Measurements from ENCODE around the gene MRPS18C.

- TF ChIP-seq MAX (IDR thresholded peaks at IDR 0.05): no peak
- no peak for TF ChIP-seq EP300 (IDR thresholded peaks at IDR 0.05)
- TF ChIP-seq CTCF (IDR thresholded peaks at IDR 0.05): no peak
- TF ChIP-seq MYC (IDR thresholded peaks at IDR 0.05; ENCODE audit: borderline replicate concordance, low read length): no peak
- TF ChIP-seq POLR2AphosphoS2 (conservative IDR thresholded peaks at IDR 0.05; ENCODE audit: low read length): no peak
- TF ChIP-seq, protein P1, sequence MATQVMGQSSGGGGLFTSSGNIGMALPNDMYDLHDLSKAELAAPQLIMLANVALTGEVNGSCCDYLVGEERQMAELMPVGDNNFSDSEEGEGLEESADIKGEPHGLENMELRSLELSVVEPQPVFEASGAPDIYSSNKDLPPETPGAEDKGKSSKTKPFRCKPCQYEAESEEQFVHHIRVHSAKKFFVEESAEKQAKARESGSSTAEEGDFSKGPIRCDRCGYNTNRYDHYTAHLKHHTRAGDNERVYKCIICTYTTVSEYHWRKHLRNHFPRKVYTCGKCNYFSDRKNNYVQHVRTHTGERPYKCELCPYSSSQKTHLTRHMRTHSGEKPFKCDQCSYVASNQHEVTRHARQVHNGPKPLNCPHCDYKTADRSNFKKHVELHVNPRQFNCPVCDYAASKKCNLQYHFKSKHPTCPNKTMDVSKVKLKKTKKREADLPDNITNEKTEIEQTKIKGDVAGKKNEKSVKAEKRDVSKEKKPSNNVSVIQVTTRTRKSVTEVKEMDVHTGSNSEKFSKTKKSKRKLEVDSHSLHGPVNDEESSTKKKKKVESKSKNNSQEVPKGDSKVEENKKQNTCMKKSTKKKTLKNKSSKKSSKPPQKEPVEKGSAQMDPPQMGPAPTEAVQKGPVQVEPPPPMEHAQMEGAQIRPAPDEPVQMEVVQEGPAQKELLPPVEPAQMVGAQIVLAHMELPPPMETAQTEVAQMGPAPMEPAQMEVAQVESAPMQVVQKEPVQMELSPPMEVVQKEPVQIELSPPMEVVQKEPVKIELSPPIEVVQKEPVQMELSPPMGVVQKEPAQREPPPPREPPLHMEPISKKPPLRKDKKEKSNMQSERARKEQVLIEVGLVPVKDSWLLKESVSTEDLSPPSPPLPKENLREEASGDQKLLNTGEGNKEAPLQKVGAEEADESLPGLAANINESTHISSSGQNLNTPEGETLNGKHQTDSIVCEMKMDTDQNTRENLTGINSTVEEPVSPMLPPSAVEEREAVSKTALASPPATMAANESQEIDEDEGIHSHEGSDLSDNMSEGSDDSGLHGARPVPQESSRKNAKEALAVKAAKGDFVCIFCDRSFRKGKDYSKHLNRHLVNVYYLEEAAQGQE (IDR thresholded peaks at IDR 0.05): no peak
- TF ChIP-seq RAD21 (conservative IDR thresholded peaks at IDR 0.05 in 1 of 2, IDR thresholded peaks at IDR 0.05 in 1 of 2): no peak
These were observed 49.1 kb downstream of the MRPS18C start for GRCh38 chr4:83504996-83505395.
